ENCODE results near the gene AAK1. TPM values are rescaled to one million over a fixed set of nuclear protein-coding genes. Genes with fewer than 3 reads are reported as not detected.

Gene AAK1
- total RNA-seq, 6 experiments from 2014 or later: 96.6 to 123 (median 108) TPM

- Mint-ChIP-seq H3K27me3 (ENCODE audit: insufficient read depth) (no peaks in the 10 kb centered on the region; the same call in 1 of the 2 replicates), H3K4me3 (peak overlapping the region; percentile 99), H3K4me1 (ENCODE audit: low read depth) (peaks cover 26% of the 10 kb centered on the region), H3K9me3 (peaks cover 8% of the 10 kb centered on the region), H3K27ac (peak overlapping the region; percentile 98), H3K36me3 (ENCODE audit: low read depth) (peaks cover 15% of the 10 kb centered on the region)
- DNase-seq: no peak
- no peak for TF ChIP-seq CTCF (IDR thresholded peaks at IDR 0.05)
Measured at GRCh38 chr2:69436596-69436937, 207.0 kb downstream of the AAK1 start.

GRCh38 chr2:69434753-69435152, 208.8 kb downstream of the AAK1 start:
- DNase-seq: no peak
- Mint-ChIP-seq H3K4me3 (0 out of 2 replicates have a peak overlapping the region, but pooled peaks have one; percentile 19), H3K27me3 (ENCODE audit: insufficient read depth) (no peaks in the 10 kb centered on the region; the same call in 1 of the 2 replicates), H3K27ac (no peak overlapping the region), H3K36me3 (ENCODE audit: low read depth) (peaks cover 14% of the 10 kb centered on the region), H3K9me3 (peaks cover 8% of the 10 kb centered on the region), H3K4me1 (ENCODE audit: low read depth) (peaks cover 26% of the 10 kb centered on the region)
- TF ChIP-seq CTCF (IDR thresholded peaks at IDR 0.05): no peak

GRCh38 chr2:69429491-69430183, 213.9 kb downstream of the AAK1 start:
- H3K36me3 Mint-ChIP-seq (ENCODE audit: low read depth): peaks cover 7% of the 10 kb centered on the region; the same call in 1 of the 2 replicates
- H3K4me1 Mint-ChIP-seq (ENCODE audit: low read depth): peaks cover 3% of the 10 kb centered on the region; the same call in 1 of the 2 replicates
- H3K27me3 Mint-ChIP-seq (ENCODE audit: insufficient read depth): no peaks in the 10 kb centered on the region
- no peak overlapping the region for H3K27ac Mint-ChIP-seq
- no peak overlapping the region for H3K4me3 Mint-ChIP-seq
- no peak for TF ChIP-seq CTCF (IDR thresholded peaks at IDR 0.05)
- DNase-seq: no peak
- H3K9me3 Mint-ChIP-seq: no peaks in the 10 kb centered on the region

GRCh38 chr2:69428981-69429380, 214.6 kb downstream of the AAK1 start:
- no peak overlapping the region for H3K27ac Mint-ChIP-seq
- no peaks in the 10 kb centered on the region for H3K9me3 Mint-ChIP-seq
- no peaks in the 10 kb centered on the region for H3K4me1 Mint-ChIP-seq (ENCODE audit: low read depth)
- no peak for DNase-seq
- H3K4me3 Mint-ChIP-seq: no peak overlapping the region
- TF ChIP-seq CTCF (IDR thresholded peaks at IDR 0.05): no peak
- no peaks in the 10 kb centered on the region for H3K27me3 Mint-ChIP-seq (ENCODE audit: insufficient read depth)
- H3K36me3 Mint-ChIP-seq (ENCODE audit: low read depth): peaks cover 5% of the 10 kb centered on the region; the same call in 1 of the 2 replicates

GRCh38 chr2:69424419-69424818, 219.1 kb downstream of the AAK1 start:
- no peak overlapping the region for H3K4me3 Mint-ChIP-seq
- TF ChIP-seq CTCF (IDR thresholded peaks at IDR 0.05): no peak
- DNase-seq: no peak
- H3K27me3 Mint-ChIP-seq (ENCODE audit: insufficient read depth): no peaks in the 10 kb centered on the region
- H3K4me1 Mint-ChIP-seq (ENCODE audit: low read depth): no peaks in the 10 kb centered on the region
- peaks cover 8% of the 10 kb centered on the region; the same call in 1 of the 2 replicates for H3K36me3 Mint-ChIP-seq (ENCODE audit: low read depth)
- H3K27ac Mint-ChIP-seq: no peak overlapping the region
- no peaks in the 10 kb centered on the region for H3K9me3 Mint-ChIP-seq

All from HFFc6 (cell line).